Memory B cell (primary cell): ENCODE measurements around the gene RNF224.
A peak's percentile ranks its signal among the peaks of the same experiment; 100 is the strongest.

Experiments used
- ATAC-seq: fragments of 150-1000 bp; cut with Tn5 transposase; 2 replicates; pipeline ENCODE4 v1.10.0; 2021; ENCODE audit warnings: low read depth, mild to moderate bottlenecking, moderate library complexity
- DNase-seq, 2 donors: peaks; one replicate each; pipeline ENCODE4 v3.0.0; 2022; ENCODE audit warnings: low spot score in 2 of 2
- H3K27ac Mint-ChIP-seq: one replicate; pipeline ENCODE4 v1.8.0; 2022; ENCODE audit warnings: mild to moderate bottlenecking, moderate library complexity, mixed read lengths
- H3K27me3 Mint-ChIP-seq: one replicate; pipeline ENCODE4 v1.8.0; 2022; ENCODE audit warnings: mixed read lengths
- H3K36me3 Mint-ChIP-seq: one replicate; pipeline ENCODE4 v1.8.0; 2022; ENCODE audit warnings: mild to moderate bottlenecking, mixed read lengths
- H3K4me1 Mint-ChIP-seq: one replicate; pipeline ENCODE4 v1.8.0; 2022; ENCODE audit warnings: mixed read lengths
- H3K4me3 Mint-ChIP-seq: one replicate; pipeline ENCODE4 v1.8.0; 2022; ENCODE audit warnings: mild to moderate bottlenecking, moderate library complexity, mixed read lengths
- H3K9me3 Mint-ChIP-seq: one replicate; pipeline ENCODE4 v1.8.0; 2022; ENCODE audit warnings: mixed read lengths

Gene RNF224

DNA sequence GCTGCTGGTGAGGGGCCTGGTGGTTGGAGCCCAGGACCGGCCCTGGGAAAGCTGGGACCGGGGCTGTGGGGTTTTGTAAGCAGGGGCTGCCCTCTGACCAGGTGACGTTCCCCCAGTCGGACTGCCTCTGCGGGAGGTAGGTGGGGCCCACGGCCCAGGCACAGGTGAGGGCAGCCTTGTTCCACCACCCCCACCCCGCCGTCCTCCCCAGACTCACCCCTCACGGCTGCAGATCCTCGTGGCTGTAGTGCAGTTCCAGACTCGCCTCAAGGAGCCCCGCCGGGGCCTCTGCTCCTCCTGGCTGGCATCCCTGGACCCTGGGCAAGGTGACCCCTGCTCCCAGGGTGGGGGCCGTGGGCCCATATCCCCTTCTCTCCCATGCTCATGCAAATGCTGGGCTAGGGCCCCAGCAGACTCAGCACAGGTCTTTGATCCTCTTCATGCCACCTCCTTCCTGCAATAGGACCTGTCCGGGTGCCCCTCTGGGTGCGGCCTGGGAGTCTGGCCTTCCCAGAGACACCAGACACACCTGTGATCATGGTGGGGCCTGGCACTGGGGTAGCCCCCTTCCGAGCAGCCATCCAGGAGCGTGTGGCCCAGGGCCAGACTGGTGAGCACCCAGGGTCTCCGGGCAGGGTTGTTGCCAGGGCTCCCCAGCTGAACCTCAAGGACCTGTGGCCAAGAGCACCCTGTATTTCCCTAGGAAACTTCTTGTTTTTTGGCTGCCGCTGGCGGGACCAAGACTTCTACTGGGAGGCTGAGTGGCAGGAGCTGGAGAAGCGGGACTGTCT, 11.9 kb upstream of the RNF224 start:
- Mint-ChIP-seq H3K4me1 (peaks cover 2% of the 10 kb centered on the region), H3K27me3 (peaks cover 1% of the 10 kb centered on the region), H3K4me3 (no peak overlapping the region), H3K9me3 (no peaks in the 10 kb centered on the region), H3K27ac (no peak overlapping the region), H3K36me3 (peaks cover 2% of the 10 kb centered on the region)
- ATAC-seq (no peak), DNase-seq (no peak)

DNA sequence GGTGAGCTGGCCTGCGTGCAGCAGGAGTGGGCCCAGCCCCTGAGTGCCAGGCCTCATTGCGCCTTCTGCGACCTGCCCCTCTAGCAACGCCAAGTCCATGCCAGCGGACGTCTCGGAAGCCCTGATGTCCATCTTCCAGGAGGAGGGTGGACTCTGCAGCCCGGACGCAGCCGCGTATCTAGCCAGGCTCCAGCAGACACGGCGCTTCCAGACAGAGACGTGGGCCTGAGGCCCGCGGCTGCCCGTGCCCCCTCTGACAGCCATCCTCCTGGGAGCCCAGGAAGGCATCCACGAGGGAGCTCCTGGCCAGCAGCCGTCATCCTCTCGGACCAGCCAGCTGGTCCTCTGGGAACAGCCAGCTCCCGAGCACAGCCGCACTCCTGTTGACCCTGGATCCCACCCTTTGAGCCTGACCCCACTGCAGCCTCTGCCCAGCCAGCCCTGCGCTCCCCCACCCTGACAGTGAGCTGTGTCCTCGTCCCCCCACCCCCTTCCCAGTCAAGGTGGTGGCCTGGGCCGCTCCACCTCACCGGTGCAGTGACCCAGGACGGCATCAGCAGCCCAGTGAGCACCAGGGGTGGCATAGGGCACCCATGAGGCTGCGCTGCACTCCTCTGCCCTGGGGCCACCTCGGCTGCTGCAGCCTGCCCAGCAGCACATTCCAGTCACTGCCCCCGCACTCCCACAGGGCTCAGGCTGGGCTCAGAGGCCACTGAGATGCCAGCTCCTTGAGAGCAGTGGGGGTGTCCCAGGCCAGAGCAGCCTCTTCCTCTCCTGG, 10.9 kb upstream of the RNF224 start:
- no peak overlapping the region for H3K4me3 Mint-ChIP-seq
- no peak for DNase-seq
- H3K27ac Mint-ChIP-seq, result no peak overlapping the region
- peaks cover 4% of the 10 kb centered on the region for H3K27me3 Mint-ChIP-seq
- H3K36me3 Mint-ChIP-seq, result peaks cover 2% of the 10 kb centered on the region
- no peak for ATAC-seq
- H3K9me3 Mint-ChIP-seq, result no peaks in the 10 kb centered on the region
- H3K4me1 Mint-ChIP-seq, result no peaks in the 10 kb centered on the region

DNA sequence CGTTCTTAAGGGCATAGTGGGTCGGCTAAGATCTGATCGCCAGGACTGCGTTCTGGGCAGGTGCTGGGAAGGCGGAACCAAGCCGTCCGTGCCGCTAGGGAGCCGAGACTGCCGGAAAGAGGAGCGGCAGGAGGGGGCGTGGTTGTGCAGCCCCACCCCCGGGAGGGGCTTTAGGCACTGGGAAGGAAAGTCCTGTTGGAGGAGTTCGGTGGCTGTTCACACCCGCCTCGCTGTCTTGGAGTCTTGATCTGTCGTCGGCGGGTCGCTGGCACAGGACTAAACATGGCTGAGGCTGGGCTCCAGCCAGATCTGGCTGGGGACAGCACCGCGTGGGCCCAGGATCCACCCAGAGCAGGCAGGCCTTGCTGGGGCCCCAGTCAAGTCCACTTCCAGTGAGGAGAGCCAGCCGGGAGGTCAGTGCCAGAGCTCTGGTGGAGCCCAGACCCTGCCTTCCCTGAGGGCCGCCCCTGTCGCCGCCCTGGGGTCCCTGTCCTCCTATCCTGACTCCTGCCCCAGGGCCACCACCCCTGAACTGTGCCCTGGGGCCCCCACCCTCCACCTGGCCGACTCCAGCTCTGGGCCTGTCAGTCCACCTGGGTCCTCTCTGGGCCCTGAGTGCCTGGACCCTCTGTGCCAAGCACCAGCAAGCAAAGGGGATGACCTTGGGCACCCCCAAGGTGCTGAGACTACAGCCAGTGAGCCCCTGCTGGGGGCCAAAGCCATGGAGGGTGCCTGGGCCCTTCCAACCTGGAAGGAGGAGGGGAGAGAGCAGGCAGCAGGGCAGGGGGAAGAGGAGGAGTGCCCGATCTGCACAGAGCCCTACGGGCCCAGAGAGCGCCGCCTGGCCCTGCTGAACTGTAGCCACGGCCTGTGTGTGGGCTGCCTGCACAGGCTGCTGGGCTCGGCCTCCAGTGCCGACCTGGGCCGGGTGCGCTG, 9.8 kb upstream of the RNF224 start:
- Mint-ChIP-seq H3K36me3 (peaks cover 2% of the 10 kb centered on the region), H3K4me3 (peak overlapping the region; percentile 14), H3K4me1 (no peaks in the 10 kb centered on the region), H3K9me3 (no peaks in the 10 kb centered on the region), H3K27ac (no peak overlapping the region), H3K27me3 (peaks cover 4% of the 10 kb centered on the region)
- no peak for ATAC-seq
- no peak for DNase-seq

DNA sequence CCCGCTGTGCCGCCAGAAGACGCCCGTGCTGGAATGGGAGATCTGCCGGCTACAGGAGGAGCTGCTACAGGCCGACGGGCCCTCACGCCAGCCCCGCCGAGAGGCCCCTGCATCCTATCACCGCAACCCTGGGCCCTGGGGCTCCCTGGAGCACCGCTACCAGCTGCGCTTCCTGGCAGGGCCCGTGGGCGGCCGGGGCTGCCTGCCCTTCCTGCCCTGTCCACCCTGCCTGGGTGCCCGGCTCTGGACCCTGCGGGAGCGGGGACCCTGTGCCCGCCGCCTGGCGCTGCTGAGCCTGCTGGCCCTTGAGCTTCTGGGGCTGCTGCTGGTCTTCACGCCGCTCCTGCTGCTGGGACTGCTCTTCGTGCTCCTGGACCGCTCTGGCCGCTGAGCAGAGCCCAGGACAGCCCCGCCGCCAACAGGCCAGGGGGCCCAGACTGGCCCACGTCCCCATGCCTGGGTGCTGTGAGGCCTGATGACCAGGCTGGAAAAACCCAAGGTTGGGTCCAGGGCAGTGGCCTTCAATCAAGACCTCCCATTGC, 9.0 kb upstream of the RNF224 start:
- H3K36me3 Mint-ChIP-seq, result peaks cover 2% of the 10 kb centered on the region
- peaks cover 4% of the 10 kb centered on the region for H3K27me3 Mint-ChIP-seq
- H3K4me1 Mint-ChIP-seq, result peaks cover 5% of the 10 kb centered on the region
- H3K27ac Mint-ChIP-seq, result no peak overlapping the region
- DNase-seq (no peak), ATAC-seq (no peak)
- no peak overlapping the region for H3K4me3 Mint-ChIP-seq
- no peaks in the 10 kb centered on the region for H3K9me3 Mint-ChIP-seq

DNA sequence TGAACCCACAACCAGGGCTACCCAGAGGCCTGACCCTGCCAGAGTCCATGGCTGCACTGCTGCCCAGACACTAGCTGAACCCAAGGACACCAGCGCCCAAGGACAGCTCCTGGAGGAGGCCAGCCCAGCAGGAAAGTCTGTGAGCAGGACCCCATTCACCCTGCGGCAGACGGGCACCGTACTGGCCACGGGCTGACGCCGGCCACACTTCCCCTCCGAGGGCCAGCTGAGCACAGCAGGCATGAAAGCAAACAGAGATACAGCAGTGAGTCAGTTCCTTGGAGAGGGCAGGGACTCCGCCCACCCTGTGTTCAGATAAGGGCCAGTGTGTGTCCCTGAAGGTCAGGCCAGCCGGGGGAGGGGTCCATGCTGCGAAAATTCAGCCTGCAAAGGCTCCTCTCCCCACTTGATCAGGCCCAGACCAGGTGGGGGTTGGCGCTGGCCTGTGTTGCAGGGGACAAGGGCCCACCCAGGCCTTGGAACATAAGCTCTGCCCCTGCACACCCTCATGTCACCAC, 8.5 kb upstream of the RNF224 start:
- no peak overlapping the region for H3K4me3 Mint-ChIP-seq
- peaks cover 5% of the 10 kb centered on the region for H3K4me1 Mint-ChIP-seq
- no peak overlapping the region for H3K27ac Mint-ChIP-seq
- peaks cover 4% of the 10 kb centered on the region for H3K27me3 Mint-ChIP-seq
- DNase-seq (no peak), ATAC-seq (no peak)
- peaks cover 2% of the 10 kb centered on the region for H3K36me3 Mint-ChIP-seq
- H3K9me3 Mint-ChIP-seq, result no peaks in the 10 kb centered on the region

DNA sequence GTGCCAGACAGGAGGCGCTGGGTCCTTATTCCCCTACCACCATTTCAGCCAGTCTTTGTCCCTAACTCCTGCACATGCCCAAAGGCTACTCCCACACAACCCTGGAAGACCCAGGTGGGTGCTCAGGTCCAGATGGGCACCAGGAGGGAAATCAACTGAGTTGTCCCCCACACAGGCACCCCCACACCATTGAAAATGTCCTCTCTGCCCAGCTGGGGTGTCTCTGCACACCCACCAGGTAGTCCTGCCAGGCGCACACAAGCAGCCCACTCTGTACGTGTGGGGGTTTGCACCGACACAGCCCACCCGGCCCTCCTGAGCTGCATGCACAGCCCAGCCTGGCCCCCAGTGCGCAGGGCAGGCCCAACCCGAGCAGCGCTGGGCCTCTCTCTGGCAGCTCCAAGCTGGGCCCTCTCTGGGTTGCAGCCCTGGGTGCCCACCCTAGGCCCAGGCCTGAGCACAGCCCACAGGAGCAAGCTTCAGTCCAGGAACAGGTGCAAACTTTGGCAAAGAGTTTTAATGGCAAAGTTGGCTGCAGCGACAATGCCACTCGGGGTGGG, 7.5 kb upstream of the RNF224 start:
- peaks cover 4% of the 10 kb centered on the region for H3K27me3 Mint-ChIP-seq
- peak overlapping the region; percentile 35 for H3K4me3 Mint-ChIP-seq
- no peaks in the 10 kb centered on the region for H3K36me3 Mint-ChIP-seq
- ATAC-seq, result no peak
- no peaks in the 10 kb centered on the region for H3K9me3 Mint-ChIP-seq
- no peak overlapping the region for H3K27ac Mint-ChIP-seq
- peaks cover 5% of the 10 kb centered on the region for H3K4me1 Mint-ChIP-seq
- no peak for DNase-seq

DNA sequence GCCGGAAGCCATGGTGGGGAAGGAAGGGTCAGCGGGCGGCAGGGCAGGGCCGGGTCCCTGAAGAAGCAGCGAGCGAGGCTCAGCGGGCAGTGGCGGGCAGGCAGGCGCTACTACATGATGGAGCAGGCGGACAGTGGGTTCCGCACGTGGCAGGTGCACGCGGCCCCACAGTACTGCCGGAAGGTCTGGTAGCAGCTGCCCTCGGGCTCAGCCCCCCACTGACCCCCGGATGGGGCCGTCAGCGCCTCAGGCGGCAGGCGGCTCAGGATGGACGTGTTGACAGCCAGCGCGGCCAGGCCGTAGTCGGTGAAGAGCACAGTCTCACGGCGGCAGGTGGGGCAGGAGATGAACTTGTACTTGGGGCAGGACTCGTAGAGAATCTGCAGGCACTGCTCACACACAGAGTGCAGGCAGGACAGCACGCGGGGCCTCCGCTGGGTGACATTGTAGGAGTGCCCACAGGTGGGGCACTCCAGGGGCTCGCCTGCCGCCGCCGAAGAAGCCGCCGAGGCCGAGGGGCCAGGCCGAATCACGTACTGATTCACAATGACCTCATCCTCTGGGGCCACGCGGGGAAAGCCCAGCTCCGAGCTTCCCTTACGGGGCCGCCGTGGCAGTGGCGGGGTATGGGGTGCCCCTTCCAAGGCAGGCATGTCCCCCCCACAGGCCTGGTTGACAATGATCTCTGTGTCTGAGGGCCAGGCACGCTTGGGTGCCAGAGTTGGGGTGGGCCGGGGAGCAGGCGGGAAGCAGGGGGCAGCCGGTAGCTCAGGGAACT, 6.8 kb upstream of the RNF224 start:
- no peaks in the 10 kb centered on the region for H3K9me3 Mint-ChIP-seq
- peaks cover 4% of the 10 kb centered on the region for H3K27me3 Mint-ChIP-seq
- H3K36me3 Mint-ChIP-seq, result no peaks in the 10 kb centered on the region
- peaks cover 5% of the 10 kb centered on the region for H3K4me1 Mint-ChIP-seq
- DNase-seq (no peak), ATAC-seq (no peak)
- peak overlapping the region; percentile 68 for H3K4me3 Mint-ChIP-seq
- H3K27ac Mint-ChIP-seq, result no peak overlapping the region

DNA sequence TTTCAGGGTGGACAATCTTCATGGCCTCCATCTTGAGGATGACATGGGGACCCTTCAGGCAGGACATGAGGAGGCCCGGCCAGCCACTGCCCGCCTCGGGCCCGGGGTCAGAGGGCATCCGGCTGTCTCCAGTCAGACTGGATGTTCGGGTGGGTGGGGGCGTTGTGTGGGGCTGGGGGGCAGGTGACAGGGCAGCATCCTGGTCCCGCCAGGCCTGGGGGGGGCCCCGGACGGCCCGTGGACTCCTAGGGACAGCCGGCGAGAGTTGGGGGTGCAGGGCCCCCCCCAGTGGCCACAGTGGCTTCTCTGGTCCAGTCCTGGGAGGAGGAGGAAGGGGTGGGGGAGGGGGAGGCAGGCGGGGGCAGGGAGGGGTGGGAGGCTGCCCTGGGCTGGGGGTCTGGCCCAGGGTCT, 6.2 kb upstream of the RNF224 start:
- DNase-seq (no peak), ATAC-seq (no peak)
- H3K36me3 Mint-ChIP-seq, result no peaks in the 10 kb centered on the region
- no peaks in the 10 kb centered on the region for H3K9me3 Mint-ChIP-seq
- H3K27me3 Mint-ChIP-seq, result peaks cover 4% of the 10 kb centered on the region
- peak overlapping the region; percentile 68 for H3K4me3 Mint-ChIP-seq
- H3K4me1 Mint-ChIP-seq, result peaks cover 5% of the 10 kb centered on the region
- H3K27ac Mint-ChIP-seq, result no peak overlapping the region

DNA sequence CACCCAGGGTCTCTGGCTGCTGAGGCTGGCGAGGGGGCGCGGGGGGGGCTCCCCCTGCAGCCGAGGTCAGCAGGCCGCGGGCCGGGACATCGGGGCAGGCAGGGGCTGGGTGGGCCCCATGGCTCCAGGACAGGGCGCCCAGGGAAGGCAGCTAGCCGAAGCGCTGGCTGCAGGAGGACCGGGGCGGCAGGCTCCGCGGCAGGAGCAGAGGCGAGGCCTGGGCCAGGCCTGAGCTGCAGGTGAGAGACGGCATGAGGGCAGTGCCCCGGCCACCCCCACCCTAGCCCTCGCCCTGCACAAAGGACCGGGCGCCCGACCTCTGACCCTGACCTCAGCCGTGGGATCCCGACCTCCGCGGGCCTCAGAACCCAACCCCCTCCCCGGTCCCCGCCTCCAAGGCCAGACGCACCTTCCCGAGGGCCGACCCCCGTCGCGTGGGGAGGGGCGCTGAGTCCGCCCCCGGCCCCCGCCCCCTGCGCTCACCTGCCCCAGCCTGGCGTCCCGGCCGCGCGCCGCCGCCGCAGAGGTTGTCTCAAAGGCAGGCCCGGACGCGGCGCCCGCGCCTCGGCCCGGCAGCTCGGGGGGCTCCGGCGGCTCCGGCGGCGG, 5.7 kb upstream of the RNF224 start:
- Mint-ChIP-seq H3K4me1 (peaks cover 5% of the 10 kb centered on the region), H3K4me3 (no peak overlapping the region), H3K36me3 (no peaks in the 10 kb centered on the region), H3K27ac (no peak overlapping the region), H3K9me3 (no peaks in the 10 kb centered on the region), H3K27me3 (peaks cover 4% of the 10 kb centered on the region)
- ATAC-seq (no peak), DNase-seq (no peak)

DNA sequence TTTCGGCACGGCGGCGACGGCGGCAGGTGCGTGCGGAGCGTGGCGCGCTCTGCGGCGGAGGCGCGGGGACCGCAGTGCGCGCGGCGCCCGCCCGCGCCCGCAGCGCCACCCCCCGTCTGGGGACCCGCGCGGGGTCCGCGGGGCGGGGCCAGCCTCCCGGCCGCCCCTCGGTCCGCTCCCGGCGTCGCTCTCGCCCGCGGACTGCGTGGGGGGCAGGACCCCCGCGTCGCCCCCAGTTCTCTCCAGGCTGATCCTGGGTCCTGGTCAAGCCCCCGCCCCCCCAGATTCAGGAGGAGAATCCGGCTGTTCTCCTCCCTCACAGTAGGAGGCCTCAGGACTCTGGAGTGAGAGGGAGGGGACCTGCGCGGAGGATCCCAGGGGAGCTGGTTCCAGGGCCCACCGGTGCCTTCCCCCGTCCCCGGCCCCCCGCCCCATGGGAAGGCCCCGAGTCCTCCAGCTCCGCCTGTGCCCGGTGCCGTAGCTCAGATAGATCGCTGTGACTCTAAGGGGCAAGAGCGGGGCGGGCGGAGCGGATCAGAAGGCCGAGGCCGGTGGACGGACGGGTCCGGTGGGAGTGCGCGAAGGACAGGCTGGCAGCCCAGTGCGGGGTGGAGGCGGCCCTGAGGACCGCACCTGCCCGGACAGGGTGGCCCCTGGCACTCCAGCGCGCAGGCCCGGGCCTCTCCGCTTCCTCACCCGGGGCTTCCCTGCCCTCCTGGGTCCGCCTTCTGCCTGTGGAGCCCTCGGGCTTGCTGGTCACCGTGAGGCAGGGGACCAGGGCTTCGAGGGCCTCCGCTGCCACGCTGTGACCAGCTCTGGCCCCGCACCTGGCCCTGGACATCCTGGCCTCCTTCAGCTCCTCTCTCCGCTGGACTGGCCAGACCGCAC, 4.9 kb upstream of the RNF224 start, which contains the start of gene RNF208:
RNF208 (minus strand) TSS at position 51 of the 888 bp plus-strand sequence. CDS start 1,028 bp downstream, outside the sequence.
- peaks cover 5% of the 10 kb centered on the region for H3K4me1 Mint-ChIP-seq
- H3K9me3 Mint-ChIP-seq, result no peaks in the 10 kb centered on the region
- DNase-seq (no peak), ATAC-seq (no peak)
- H3K27ac Mint-ChIP-seq, result peak within 1 kb of the TSS; percentile 75
- H3K27me3 Mint-ChIP-seq, result peaks cover 4% of the 10 kb centered on the region
- H3K36me3 Mint-ChIP-seq, result no peaks in the 10 kb centered on the region
- H3K4me3 Mint-ChIP-seq, result peak within 1 kb of the TSS; percentile 89

DNA sequence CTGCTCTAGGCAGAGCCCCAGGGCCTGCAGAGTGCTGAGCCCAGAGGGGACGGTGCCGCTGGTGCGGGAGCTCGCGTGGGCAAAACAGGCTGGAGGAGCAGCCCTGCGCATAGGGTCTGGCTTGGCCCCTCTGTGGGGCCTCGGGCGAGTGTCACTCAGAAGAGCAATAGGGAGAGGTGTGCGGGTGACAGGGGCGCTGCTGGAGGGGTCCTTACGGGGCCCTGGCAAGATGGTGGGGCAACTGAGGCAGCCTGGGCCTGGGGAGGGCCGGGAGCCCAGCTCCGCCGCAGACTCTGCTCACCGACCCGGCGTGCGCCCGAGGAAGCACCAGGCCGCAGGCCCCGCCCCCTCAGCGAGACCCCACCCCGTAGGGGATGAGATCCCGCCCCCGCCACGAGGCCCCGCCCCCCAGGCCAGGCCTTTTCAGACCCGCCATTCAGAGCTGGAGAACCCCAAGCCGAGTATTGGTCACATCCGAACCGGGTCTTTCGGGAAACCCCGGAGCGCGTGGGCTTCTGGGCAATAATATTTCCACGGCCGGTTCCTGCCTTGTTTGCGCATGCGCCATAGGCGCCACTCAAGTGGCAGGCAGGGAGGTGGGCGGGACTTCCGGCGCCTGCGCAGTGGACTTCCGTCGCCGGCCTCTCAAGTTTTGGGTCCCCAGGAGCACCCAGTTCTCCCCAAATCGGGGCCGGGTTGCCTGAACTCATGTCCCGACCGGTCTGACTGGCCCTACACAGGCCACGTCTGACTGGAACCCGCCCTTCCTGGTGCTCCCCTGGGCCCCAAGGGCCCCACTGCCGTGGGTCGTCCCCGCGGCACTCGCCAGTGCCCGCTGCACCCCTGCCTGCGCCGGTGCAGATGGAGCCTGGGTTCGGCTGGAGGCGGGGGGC, 4.0 kb upstream of the RNF224 start:
- peak overlapping the region; percentile 89 for H3K4me3 Mint-ChIP-seq
- no peaks in the 10 kb centered on the region for H3K9me3 Mint-ChIP-seq
- H3K36me3 Mint-ChIP-seq, result peaks cover 2% of the 10 kb centered on the region
- peaks cover 6% of the 10 kb centered on the region for H3K27me3 Mint-ChIP-seq
- ATAC-seq (peak; percentile 87), DNase-seq (peak; percentile 95 to 96)
- H3K27ac Mint-ChIP-seq, result peak overlapping the region; percentile 75
- H3K4me1 Mint-ChIP-seq, result peaks cover 7% of the 10 kb centered on the region
